ENCODE results near the gene OR1F1. TPM values are rescaled to one million over a fixed set of nuclear protein-coding genes. Genes with fewer than 3 reads are reported as not detected.

The OR1F1 gene
- total and polyA plus RNA-seq, 2 experiments from 2014 or later = 0.38 TPM; not detected in 1

DNA sequence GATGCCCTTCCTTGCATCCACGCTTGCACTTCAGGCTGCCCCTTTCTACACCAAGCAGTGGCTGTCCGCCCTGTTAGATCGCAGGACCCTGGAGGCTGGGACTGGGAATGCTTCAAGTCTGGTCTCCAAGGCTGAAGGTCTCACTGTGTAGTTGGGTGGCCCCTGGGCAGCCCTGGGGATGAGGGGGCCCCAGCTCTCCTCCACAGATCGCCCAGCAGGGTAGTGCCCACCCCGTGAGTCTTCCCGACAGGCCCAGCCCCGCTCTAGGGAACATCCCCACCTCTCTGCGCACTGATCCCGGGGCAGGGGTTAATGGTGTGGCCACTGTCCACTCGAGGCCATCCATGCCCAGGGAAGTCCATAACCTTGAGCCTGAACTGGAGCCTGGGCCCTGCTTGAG is 42.9 kb upstream of the OR1F1 start:
- no peak overlapping the region for H3K4me2 ChIP-seq
- H3K4me1 ChIP-seq (ENCODE audit: insufficient read depth) = peaks cover 5% of the 10 kb centered on the region; the same call in 1 of the 2 replicates
- peaks cover 3% of the 10 kb centered on the region; the same call in 2 of the 3 replicates for H3K9me3 Mint-ChIP-seq
- no peaks in the 10 kb centered on the region for H4K20me1 ChIP-seq (replicated peaks; ENCODE audit: insufficient read depth)
- TF ChIP-seq NANOG (IDR thresholded peaks at IDR 0.05; ENCODE audit: borderline replicate concordance) (no peak), ZNF331 (CRISPR knock-in tag; IDR thresholded peaks at IDR 0.05; ENCODE audit: low read depth) (no peak), POLR2AphosphoS5 (IDR thresholded peaks at IDR 0.05; ENCODE audit: low read depth) (no peak), EZH2phosphoT487 (IDR thresholded peaks at IDR 0.05; ENCODE audit: unreplicated experiment) (no peak), STAT1 (IDR thresholded peaks at IDR 0.05; ENCODE audit: unreplicated experiment) (no peak), JUNB (IDR thresholded peaks at IDR 0.05; ENCODE audit: unreplicated experiment) (no peak), ZNF114 (CRISPR knock-in tag; IDR thresholded peaks at IDR 0.05) (no peak), CREB1 (CRISPR knock-in tag; IDR thresholded peaks at IDR 0.05; ENCODE audit: low read depth) (no peak)
- TF ChIP-seq, protein P1, sequence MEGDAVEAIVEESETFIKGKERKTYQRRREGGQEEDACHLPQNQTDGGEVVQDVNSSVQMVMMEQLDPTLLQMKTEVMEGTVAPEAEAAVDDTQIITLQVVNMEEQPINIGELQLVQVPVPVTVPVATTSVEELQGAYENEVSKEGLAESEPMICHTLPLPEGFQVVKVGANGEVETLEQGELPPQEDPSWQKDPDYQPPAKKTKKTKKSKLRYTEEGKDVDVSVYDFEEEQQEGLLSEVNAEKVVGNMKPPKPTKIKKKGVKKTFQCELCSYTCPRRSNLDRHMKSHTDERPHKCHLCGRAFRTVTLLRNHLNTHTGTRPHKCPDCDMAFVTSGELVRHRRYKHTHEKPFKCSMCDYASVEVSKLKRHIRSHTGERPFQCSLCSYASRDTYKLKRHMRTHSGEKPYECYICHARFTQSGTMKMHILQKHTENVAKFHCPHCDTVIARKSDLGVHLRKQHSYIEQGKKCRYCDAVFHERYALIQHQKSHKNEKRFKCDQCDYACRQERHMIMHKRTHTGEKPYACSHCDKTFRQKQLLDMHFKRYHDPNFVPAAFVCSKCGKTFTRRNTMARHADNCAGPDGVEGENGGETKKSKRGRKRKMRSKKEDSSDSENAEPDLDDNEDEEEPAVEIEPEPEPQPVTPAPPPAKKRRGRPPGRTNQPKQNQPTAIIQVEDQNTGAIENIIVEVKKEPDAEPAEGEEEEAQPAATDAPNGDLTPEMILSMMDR (conservative IDR thresholded peaks at IDR 0.05; ENCODE audit: low read depth in 2 of 2) = no peak
- TF ChIP-seq, protein P2, sequence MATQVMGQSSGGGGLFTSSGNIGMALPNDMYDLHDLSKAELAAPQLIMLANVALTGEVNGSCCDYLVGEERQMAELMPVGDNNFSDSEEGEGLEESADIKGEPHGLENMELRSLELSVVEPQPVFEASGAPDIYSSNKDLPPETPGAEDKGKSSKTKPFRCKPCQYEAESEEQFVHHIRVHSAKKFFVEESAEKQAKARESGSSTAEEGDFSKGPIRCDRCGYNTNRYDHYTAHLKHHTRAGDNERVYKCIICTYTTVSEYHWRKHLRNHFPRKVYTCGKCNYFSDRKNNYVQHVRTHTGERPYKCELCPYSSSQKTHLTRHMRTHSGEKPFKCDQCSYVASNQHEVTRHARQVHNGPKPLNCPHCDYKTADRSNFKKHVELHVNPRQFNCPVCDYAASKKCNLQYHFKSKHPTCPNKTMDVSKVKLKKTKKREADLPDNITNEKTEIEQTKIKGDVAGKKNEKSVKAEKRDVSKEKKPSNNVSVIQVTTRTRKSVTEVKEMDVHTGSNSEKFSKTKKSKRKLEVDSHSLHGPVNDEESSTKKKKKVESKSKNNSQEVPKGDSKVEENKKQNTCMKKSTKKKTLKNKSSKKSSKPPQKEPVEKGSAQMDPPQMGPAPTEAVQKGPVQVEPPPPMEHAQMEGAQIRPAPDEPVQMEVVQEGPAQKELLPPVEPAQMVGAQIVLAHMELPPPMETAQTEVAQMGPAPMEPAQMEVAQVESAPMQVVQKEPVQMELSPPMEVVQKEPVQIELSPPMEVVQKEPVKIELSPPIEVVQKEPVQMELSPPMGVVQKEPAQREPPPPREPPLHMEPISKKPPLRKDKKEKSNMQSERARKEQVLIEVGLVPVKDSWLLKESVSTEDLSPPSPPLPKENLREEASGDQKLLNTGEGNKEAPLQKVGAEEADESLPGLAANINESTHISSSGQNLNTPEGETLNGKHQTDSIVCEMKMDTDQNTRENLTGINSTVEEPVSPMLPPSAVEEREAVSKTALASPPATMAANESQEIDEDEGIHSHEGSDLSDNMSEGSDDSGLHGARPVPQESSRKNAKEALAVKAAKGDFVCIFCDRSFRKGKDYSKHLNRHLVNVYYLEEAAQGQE (IDR thresholded peaks at IDR 0.05; ENCODE audit: unreplicated experiment) = no peak
- H3K36me3 Mint-ChIP-seq (ENCODE audit: low read depth) = peaks cover 6% of the 10 kb centered on the region
- H3K36me3 ChIP-seq (ENCODE audit: insufficient read depth) = no peaks in the 10 kb centered on the region
- H3F3A ChIP-seq (replicated peaks; ENCODE audit: low read depth) = peaks cover 15% of the 10 kb centered on the region; the same call in 1 of the 2 replicates
- H3K27me3 ChIP-seq (ENCODE audit: insufficient read depth) = peaks cover 16% of the 10 kb centered on the region
- no peaks in the 10 kb centered on the region for H3K79me2 ChIP-seq (replicated peaks; ENCODE audit: insufficient read depth)
- no peak overlapping the region for H2AFZ ChIP-seq
- no peak for DNase-seq (ENCODE audit: low spot score)
- peaks cover 10% of the 10 kb centered on the region for H3K4me1 Mint-ChIP-seq
- H3K4me3 ChIP-seq = no peak overlapping the region
- no peak overlapping the region for H3K27ac Mint-ChIP-seq
- ATAC-seq = no peak
- H3K9me2 ChIP-seq (ENCODE audit: insufficient read depth) = no peaks in the 10 kb centered on the region
- H3K4me3 Mint-ChIP-seq = no peak overlapping the region; the same call in 2 of the 3 replicates
- H3K27ac ChIP-seq (ENCODE audit: low read depth) = no peak overlapping the region
- H3K27me3 Mint-ChIP-seq (ENCODE audit: insufficient read depth, low read depth, poor library complexity) = peaks cover 20% of the 10 kb centered on the region

DNA sequence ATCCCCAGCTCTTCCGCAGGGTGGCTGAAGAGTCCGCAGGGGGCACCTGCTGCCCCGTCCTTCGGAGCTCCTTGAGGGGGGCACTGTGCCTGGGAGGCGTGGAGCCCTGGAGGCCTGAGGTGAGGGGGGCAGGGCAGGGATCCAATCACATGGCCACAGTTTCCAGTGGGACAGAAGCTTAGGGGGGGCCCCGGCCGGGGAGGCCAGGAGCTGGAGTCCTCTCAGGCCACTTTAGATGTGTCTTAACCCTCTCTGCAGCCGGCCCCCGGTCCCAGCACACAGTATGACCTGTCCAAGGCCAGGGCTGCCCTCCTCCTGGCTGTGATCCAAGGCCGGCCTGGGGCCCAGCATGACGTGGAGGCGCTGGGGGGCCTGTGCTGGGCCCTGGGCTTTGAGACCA is 42.3 kb upstream of the OR1F1 start:
- H3K4me3 ChIP-seq = no peak overlapping the region
- no peak overlapping the region for H3K4me2 ChIP-seq
- Mint-ChIP-seq H3K9me3 (peaks cover 4% of the 10 kb centered on the region; the same call in 2 of the 3 replicates), H3K4me1 (peaks cover 10% of the 10 kb centered on the region), H3K4me3 (no peak overlapping the region; the same call in 2 of the 3 replicates), H3K27ac (no peak overlapping the region), H3K27me3 (ENCODE audit: insufficient read depth, low read depth, poor library complexity) (peaks cover 23% of the 10 kb centered on the region), H3K36me3 (ENCODE audit: low read depth) (peaks cover 6% of the 10 kb centered on the region)
- no peaks in the 10 kb centered on the region for H3K9me2 ChIP-seq (ENCODE audit: insufficient read depth)
- DNase-seq (ENCODE audit: low spot score) = no peak
- peaks cover 16% of the 10 kb centered on the region for H3K27me3 ChIP-seq (ENCODE audit: insufficient read depth)
- no peaks in the 10 kb centered on the region for H3K79me2 ChIP-seq (replicated peaks; ENCODE audit: insufficient read depth)
- no peak overlapping the region for H2AFZ ChIP-seq
- H3K4me1 ChIP-seq (ENCODE audit: insufficient read depth) = peaks cover 5% of the 10 kb centered on the region; the same call in 1 of the 2 replicates
- no peaks in the 10 kb centered on the region for H3K36me3 ChIP-seq (ENCODE audit: insufficient read depth)
- H3F3A ChIP-seq (replicated peaks; ENCODE audit: low read depth) = peaks cover 14% of the 10 kb centered on the region; the same call in 1 of the 2 replicates
- no peak overlapping the region for H3K27ac ChIP-seq (ENCODE audit: low read depth)
- ATAC-seq = no peak
- H4K20me1 ChIP-seq (replicated peaks; ENCODE audit: insufficient read depth) = no peaks in the 10 kb centered on the region
- TF ChIP-seq, protein P2 (IDR thresholded peaks at IDR 0.05; ENCODE audit: unreplicated experiment) = no peak
- TF ChIP-seq CREB1 (CRISPR knock-in tag; IDR thresholded peaks at IDR 0.05; ENCODE audit: low read depth) (no peak), EZH2phosphoT487 (IDR thresholded peaks at IDR 0.05; ENCODE audit: unreplicated experiment) (no peak), JUNB (IDR thresholded peaks at IDR 0.05; ENCODE audit: unreplicated experiment) (no peak), POLR2AphosphoS5 (IDR thresholded peaks at IDR 0.05; ENCODE audit: low read depth) (no peak), ZNF114 (CRISPR knock-in tag; IDR thresholded peaks at IDR 0.05) (no peak), STAT1 (IDR thresholded peaks at IDR 0.05; ENCODE audit: unreplicated experiment) (no peak)
- TF ChIP-seq, protein P3, sequence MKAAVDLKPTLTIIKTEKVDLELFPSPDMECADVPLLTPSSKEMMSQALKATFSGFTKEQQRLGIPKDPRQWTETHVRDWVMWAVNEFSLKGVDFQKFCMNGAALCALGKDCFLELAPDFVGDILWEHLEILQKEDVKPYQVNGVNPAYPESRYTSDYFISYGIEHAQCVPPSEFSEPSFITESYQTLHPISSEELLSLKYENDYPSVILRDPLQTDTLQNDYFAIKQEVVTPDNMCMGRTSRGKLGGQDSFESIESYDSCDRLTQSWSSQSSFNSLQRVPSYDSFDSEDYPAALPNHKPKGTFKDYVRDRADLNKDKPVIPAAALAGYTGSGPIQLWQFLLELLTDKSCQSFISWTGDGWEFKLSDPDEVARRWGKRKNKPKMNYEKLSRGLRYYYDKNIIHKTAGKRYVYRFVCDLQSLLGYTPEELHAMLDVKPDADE (IDR thresholded peaks at IDR 0.05) = no peak
- TF ChIP-seq, protein P1 (conservative IDR thresholded peaks at IDR 0.05; ENCODE audit: low read depth in 2 of 2) = no peak
